Nucleus accumbens (tissue), 56 donors: Measurements from ENCODE around the gene BCHE.

Source experiments
- DNase-seq, 56 donors: peaks; one replicate each; lab custom pipeline; 2025; lab: John Stamatoyannopoulos, UW

The BCHE gene

DNA sequence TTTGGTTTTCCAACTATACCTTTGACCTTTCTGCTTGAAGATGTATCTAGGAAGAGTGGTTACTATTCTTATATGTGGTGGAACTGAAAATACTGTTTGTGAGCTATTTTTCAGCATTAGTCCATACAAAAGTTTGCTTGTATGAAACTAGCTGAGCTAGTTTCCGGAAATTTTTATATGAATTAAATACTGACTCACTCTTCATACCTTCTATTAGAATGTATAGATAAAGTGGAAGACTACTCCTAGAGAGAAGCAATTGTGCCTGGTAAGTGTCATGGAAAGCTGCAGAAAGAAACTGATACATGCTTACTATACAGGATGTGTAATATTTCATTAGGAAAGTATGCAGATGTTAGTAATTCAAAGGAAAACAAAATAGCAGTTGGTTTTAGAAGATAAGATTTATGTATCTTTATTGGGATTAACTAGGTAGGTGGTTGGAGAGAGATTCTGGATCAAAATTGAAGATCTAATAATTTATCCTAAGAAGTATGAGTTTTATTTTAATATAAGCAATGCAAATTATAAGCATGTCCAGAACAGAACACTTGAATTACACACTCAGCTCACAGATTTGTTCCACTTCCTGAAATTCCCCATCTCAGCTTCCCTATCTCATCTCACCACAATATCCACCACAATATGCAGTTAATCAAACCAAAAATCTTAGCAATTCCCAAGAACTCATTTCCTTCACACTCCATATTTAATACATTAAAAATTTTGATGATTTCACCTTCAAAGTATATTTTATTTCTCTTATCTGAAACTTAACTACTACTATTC is 82.8 kb downstream of the BCHE start:
- DNase-seq, result no peak

DNA sequence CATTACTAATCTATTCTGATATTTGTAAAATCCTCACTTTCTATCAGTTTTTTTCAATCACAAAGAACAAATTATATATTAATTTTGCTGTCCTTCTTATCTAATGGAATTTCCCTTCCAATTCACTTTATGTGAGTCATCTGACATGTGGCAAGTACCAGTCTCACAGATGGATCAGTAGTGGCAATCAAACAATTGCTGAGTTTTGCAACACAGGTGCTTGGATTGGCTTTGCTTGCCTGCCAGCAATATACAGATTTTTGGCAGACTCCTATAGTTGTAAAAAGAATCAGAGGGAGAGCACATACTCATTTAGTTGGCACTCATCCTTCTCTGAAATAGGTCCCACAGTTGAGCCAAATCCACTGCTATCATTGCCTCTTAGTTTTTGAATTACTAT is 83.7 kb downstream of the BCHE start:
- DNase-seq, result no peak

DNA sequence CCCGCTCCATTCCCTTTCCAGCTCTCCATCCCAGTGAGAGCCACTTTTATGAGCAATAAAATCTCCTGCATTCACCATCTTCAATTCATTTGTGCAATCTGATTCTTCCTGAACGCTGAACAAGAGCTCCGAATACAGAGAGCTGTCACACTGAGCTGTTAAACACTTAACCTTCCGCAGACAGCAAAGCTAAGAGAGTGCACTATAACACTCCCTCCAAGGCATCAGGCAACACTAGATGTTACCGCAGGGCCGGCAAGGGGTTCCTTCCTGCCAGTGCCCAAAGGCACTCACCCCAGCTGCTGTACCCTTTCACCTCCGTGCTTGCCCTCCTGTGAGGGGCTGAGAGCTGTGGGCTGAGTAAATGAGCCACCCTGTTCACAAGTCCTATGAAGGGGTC is 85.6 kb downstream of the BCHE start:
- DNase-seq, result no peak

DNA sequence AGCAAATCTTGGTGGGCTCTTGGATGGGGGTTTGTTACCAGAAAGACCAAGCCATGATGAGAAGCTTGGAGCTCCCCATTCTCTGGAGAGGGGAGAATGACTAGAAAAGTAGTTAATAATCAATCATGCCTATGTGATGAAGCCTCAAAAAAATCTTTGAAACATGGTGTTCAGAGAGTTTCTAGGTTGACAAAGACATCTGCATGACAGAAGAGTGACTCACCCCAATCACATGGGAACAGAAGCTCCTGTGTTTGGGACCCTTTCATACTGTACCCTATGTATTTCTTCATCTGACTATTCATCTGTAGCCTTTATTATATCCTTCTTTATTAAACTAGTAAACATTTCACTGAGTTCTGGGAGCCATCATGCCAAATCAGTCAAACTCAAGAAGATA is 87.4 kb downstream of the BCHE start:
- no peak for DNase-seq

DNA sequence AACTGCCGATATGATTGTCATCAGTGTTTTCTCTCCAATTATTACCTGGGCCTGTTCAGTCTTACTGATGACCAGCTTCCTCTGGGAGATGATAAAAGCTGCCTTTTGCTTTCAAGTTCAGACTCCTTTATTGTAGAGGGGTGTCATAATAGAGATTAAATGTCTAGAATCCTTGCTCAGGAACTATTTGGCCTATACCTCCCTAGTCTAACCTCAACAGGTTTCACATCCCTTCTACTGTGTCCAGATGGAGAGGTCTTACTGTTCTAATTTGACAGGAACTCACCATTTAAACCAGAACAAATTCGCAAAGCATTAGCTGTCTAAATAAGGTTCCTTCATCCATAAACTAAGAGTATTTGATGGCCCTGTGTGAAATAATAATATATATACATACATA is 88.0 kb downstream of the BCHE start:
- no peak for DNase-seq

DNA sequence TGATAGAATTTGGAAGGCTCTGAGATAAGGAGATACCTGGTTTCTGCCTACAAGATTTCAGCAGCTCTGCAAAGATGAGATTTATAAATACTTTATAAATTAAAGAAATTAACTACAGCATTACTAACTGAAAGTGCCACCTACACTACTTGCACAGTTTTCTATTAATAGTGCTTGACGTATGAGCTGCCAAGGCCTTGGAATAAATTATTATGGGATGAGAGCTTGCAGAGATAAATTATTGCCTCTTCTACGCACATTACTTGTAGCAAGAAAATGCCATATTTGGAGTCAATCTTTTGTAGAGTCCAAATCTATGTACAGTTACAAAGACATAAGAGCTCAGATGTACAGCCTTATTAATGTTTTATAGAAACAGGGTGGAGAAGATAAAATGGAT is 89.1 kb downstream of the BCHE start:
- peak in 4 of 56 donors; percentile 4 to 29 (median 14) for DNase-seq

DNA sequence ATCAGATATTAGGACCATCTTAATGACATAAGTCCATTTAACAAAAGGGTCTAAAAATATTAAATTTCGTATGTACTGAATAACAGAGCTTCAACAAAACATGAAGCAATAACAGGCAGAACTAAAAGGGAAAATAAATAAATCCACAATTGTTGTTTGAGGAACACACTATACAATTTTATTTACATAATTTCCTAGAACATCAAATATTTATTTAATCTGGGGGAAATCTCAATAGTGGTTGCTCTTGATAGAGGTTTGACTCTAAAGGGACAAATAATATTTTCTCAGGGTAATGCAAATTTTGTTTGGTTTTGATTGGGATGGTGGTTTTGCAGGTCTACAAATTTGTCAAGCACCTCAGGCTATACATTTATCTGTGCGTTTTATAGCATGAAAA is 90.3 kb downstream of the BCHE start:
- DNase-seq, result no peak

DNA sequence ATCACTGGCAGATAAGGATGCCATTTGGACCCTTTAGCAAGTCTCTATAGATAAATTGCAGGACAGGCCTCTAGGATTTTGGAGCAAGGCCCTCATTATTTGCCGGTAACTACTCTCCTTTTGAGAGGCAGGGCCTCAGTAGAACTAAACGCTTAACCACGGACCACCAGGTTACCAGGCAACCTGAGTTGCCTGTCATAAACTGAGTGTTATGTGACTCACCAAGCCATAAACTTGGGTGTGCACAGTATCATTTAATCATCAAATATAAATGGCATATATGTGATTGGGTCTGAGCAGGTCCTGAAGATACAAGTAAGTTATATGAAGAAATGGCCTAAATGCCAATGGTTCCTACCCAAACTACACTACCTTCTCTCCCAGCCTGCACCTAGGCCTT is 93.2 kb downstream of the BCHE start:
- no peak for DNase-seq

DNA sequence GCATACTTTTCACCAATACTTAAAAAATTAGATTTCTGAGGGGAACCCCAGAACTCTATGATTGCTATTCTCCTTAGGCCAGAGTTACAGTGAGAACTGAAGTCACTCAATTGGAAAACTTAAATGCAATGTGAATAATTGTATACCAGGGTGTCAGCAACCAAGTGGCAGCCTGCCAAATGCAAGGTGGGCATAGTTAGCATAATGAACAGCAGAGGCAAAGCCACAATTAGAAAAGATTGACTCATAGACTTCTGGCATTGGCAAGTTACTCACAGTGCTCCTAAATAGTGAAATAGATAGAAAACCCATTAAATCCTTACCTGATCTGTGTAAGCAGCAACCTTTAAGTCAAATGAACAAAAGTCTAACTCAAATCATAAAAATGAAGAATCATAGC is 94.9 kb downstream of the BCHE start:
- peak in 28 of 56 donors; percentile 1 to 83 (median 33) for DNase-seq

DNA sequence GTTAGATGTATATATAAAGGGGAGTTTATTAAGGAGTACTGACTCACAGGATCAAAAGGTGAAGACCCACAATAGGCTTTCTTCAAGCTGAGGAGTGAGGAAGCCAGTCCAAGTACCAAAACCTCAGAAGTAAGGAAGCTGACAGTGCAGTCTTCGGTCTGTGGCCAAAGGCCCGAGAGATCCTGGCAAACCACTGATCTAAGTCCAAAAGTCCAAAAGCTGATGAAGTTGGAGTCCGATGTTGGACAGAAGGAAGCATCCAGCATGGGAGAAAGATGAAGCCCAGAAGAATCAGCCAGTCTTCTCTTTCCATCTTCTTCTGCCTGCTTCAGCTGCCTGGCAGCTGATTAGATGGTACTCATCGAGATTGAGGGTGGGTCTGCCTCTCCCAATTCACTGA is 107.5 kb downstream of the BCHE start:
- DNase-seq, result no peak

DNA sequence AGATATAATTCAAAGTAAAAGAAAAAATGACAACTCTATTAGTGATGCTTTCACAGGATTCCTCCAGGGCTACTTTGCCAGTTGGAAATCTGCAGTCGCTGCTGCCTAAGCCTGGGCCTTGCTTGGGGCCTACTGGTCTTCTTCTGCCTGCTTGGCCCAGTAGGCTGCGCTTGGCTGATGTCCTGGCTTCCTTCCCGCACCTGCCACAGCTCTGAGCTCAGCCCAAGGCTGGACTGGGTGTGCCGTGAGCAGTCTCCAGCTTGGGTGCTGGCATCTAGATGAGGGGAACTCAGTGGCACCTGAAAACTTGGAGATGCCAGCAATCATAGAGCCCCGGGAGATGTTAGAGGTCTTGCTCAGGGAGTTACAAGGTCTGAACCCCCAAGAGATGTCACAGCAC is 108.3 kb downstream of the BCHE start:
- no peak for DNase-seq

DNA sequence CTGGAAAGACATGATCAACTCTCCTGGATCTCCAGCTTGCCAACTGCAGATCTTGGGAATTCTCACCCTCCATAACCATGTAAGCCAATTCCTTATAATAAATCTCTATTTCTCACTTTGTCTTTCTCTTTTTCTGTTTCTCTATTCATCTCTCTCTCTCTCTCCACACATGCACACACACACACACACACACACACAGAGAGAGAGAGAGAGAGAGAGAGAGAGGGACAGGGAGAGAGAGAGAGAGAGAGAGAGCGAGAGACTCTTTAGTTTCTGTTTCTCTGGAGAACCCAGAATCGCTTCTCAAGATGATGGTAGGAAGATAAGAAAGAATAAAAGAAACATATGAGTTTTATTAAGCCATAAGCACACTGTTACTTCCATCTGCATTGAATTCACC is 111.9 kb downstream of the BCHE start:
- no peak for DNase-seq
